Uterus (tissue), 2 donors: ENCODE data around the gene COQ7.

Source experiments
- CTCF ChIP-seq, 4 experiments: fragments of 200-600 bp in 2 of 4; fragments of 450-650 bp in 2 of 4; sonication (generic) in 2 of 4; IDR thresholded peaks; one replicate each; pipeline ENCODE4 v1.5.1; 2016 to 2019; ENCODE audit warnings: antibody characterized with exemption in 4 of 4, mild to moderate bottlenecking in 2 of 4, moderate library complexity in 1 of 4
- POLR2A ChIP-seq, 2 donors: fragments of 450-650 bp; IDR thresholded peaks; one replicate each; pipeline ENCODE4 v1.6.1; 2016; ENCODE audit warnings: antibody characterized with exemption in 2 of 2, mild to moderate bottlenecking in 1 of 2, moderate library complexity in 1 of 2

DNA sequence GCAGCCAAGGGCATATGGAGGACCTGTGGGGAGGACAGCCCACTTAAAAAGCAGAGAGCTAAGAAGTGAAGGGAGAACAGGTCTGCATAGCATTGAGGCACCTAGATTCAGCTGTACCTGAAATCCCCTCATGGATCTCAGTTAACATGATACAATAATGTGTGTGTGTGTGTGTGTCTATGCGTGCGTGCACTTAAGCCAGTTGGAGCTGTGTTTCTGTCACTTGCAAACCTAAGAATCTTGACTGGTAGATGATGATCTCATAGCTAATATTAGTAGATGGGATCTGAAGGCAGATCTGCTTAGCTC is 44.6 kb downstream of the COQ7 start:
- TF ChIP-seq CTCF (IDR thresholded peaks at IDR 0.05) (no peak), POLR2A (IDR thresholded peaks at IDR 0.05) (no peak)
